ENCODE measurements around the gene VAV1. TPM values are rescaled to one million over a fixed set of nuclear protein-coding genes. Genes with fewer than 3 reads are reported as not detected.
A peak's percentile ranks its signal among the peaks of the same experiment; 100 is the strongest.

VAV1 gene
- total and polyA plus RNA-seq, 2 of the 8 experiments (the other 6 are each of a cell fraction or from before 2014, with no cell fraction given) = 0.21 to 0.22 TPM

GRCh38 chr19:6730941-6731670 lies 41.4 kb upstream of the VAV1 start:
- Histone ChIP-seq H3K4me2 (ENCODE audit: insufficient read depth in 1 of 2, low read depth in 2 of 2, low read length in 2 of 2) (peak overlapping the region in 1 of 2 experiments; percentile 50; a peak in 1 of 4 replicates), H3K79me2 (ENCODE audit: control insufficient read depth in 1 of 2, insufficient read depth in 2 of 2, low read length in 2 of 2) (no peaks in the 10 kb centered on the region), H2BK5ac (ENCODE audit: low read depth, low read length) (no peak overlapping the region), H4K5ac (ENCODE audit: insufficient read length, low read depth, low read length) (no peak overlapping the region), H3K27me3 (replicated peaks in 1 of 4; ENCODE audit: control insufficient read depth in 3 of 4, extremely low read depth in 1 of 4, insufficient read depth in 3 of 4, low read length in 3 of 4) (no peaks in the 10 kb centered on the region), H2AK5ac (ENCODE audit: low read depth, low read length) (no peak overlapping the region), H3K14ac (ENCODE audit: insufficient read length) (no peak overlapping the region), H3K9me3 (ENCODE audit: insufficient read depth in 2 of 2, low read depth in 1 of 2, low read length in 1 of 2) (no peaks in the 10 kb centered on the region), H4K91ac (replicated peaks; ENCODE audit: insufficient read length, low read length) (no peak overlapping the region), H3K4me1 (replicated peaks in 1 of 4; ENCODE audit: control insufficient read depth in 3 of 4, insufficient read depth in 4 of 4, low read length in 3 of 4) (peaks cover 0 to 20% (median 8%) of the 10 kb centered on the region in 4 experiments; a peak in 6 of 7 replicates), H3K23me2 (ENCODE audit: low read depth, low read length) (no peaks in the 10 kb centered on the region; the same call in 1 of the 2 replicates), H3K4ac (replicated peaks; ENCODE audit: insufficient read length, low read depth, low read length) (no peak overlapping the region), H3K9ac (replicated peaks in 1 of 4; ENCODE audit: extremely low read depth in 1 of 4, low read depth in 3 of 4, low read length in 3 of 4) (no peak overlapping the region), H4K8ac (ENCODE audit: extremely low read depth, insufficient read depth, low read length) (no peak overlapping the region), H4K20me1 (replicated peaks in 1 of 2; ENCODE audit: control insufficient read depth in 1 of 2, insufficient read depth in 2 of 2, low read length in 2 of 2) (peaks cover 0 to 8% of the 10 kb centered on the region in 2 experiments), H3K18ac (ENCODE audit: extremely low read depth, low read length) (no peak overlapping the region), H3K36me3 (ENCODE audit: control insufficient read depth in 2 of 4, insufficient read depth in 4 of 4, low read length in 3 of 4) (peaks cover 0 to 5% (median 0%) of the 10 kb centered on the region in 4 experiments; a peak in 1 of 8 replicates), H3K56ac (replicated peaks; ENCODE audit: insufficient read length, low read depth, low read length) (no peak overlapping the region), H2BK12ac (ENCODE audit: low read depth, low read length) (no peak overlapping the region), H3K23ac (ENCODE audit: insufficient read length) (no peak overlapping the region), H2BK120ac (replicated peaks; ENCODE audit: low read depth, low read length) (no peak overlapping the region), H3K4me3 (ENCODE audit: extremely low read depth in 1 of 4, insufficient read depth in 2 of 4, low read depth in 3 of 4, low read length in 4 of 4) (no peak overlapping the region), H2AFZ (ENCODE audit: low read length) (no peak overlapping the region), H2BK20ac (ENCODE audit: low read length) (no peak overlapping the region), H3K79me1 (ENCODE audit: low read depth, low read length) (no peaks in the 10 kb centered on the region; the same call in 1 of the 2 replicates), H2BK15ac (ENCODE audit: low read length) (no peak overlapping the region), H3K27ac (ENCODE audit: low read depth, low read length) (no peak overlapping the region)
- DNase-seq (ENCODE audit: low read depth in 1 of 2, low spot score in 2 of 2) (no peak), FAIRE-seq (no peak)
- ChIA-PET POLR2A (ENCODE audit: partially characterized antibody) (interaction anchor here (3.2 kb wide), 1 partner anchor 22 kb away, joined by 14 read pairs; no protein-coding TSS in a partner anchor), CTCF (ENCODE audit: partially characterized antibody) (interaction anchor here (1.0 to 2.3 kb wide), 2 partner anchors 15 to 21 kb away, joined by 3 to 5 read pairs; no protein-coding TSS in a partner anchor)
- WGBS, 2 experiments (ENCODE audit: extremely low coverage in 1 of 2, insufficient coverage in 1 of 2, insufficient read length in 1 of 2, insufficient replicate concordance in 2 of 2, low coverage in 1 of 2, low lambda C conversion rate in 2 of 2, missing lambda C conversion rate in 1 of 2) = 89% methylated on average over 18 of the region's 30 CpGs; no CpG with 5 or more reads in 1 of the 2 experiments
- TF ChIP-seq POLR2AphosphoS5 (IDR thresholded peaks at IDR 0.05; ENCODE audit: low read depth, low read length) = no peak
- no peak for TF ChIP-seq SP2 (IDR thresholded peaks at IDR 0.05; ENCODE audit: low read length)
- TF ChIP-seq BCL11A (IDR thresholded peaks at IDR 0.05; ENCODE audit: low read depth in 2 of 2, low read length in 2 of 2) = no peak
- TF ChIP-seq SUZ12 (IDR thresholded peaks at IDR 0.05; ENCODE audit: low read length) = no peak
- no peak for TF ChIP-seq TCF12 (IDR thresholded peaks at IDR 0.05; ENCODE audit: low read depth, low read length)
- no peak for TF ChIP-seq RBBP5 (IDR thresholded peaks at IDR 0.05; ENCODE audit: borderline replicate concordance, low read depth, low read length)
- TF ChIP-seq GABPA (IDR thresholded peaks at IDR 0.05; ENCODE audit: borderline replicate concordance, insufficient read depth, low read length) = no peak
- TF ChIP-seq KDM4A (IDR thresholded peaks at IDR 0.05; ENCODE audit: low read depth, low read length, severe bottlenecking) = no peak
- no peak for TF ChIP-seq BACH1 (IDR thresholded peaks at IDR 0.05; ENCODE audit: low read length)
- TF ChIP-seq BRCA1 (IDR thresholded peaks at IDR 0.05; ENCODE audit: low read depth, low read length) = no peak
- TF ChIP-seq RNF2 (IDR thresholded peaks at IDR 0.05; ENCODE audit: borderline replicate concordance, low read depth, low read length, missing control alignments, poor library complexity, severe bottlenecking) = no peak
- TF ChIP-seq ATF3 (IDR thresholded peaks at IDR 0.05; ENCODE audit: insufficient read depth, low read depth, low read length) = no peak

Measured in H1 (cell line).